SH-SY5Y (cell line): ENCODE results near the gene MIPEP.

ENCODE experiments used
- GATA2 ChIP-seq: IDR thresholded peaks from 2 replicates; pipeline ENCODE4 v1.6.1; 2011; ENCODE audit warnings: mild to moderate bottlenecking, low read depth, low read length
- GATA3 ChIP-seq: IDR thresholded peaks from 2 replicates; pipeline ENCODE4 v1.6.1; 2011; ENCODE audit warnings: low read depth, mild to moderate bottlenecking, low read length, moderate library complexity

GRCh38 chr13:23858546-23858945, 30.7 kb downstream of the MIPEP start:
- TF ChIP-seq GATA3: no peak
- TF ChIP-seq GATA2: no peak
